Trophoblast cell (in vitro differentiated cells and primary cell): Measurements from ENCODE around the gene S100A12.

Experiments
- DNase-seq, 2 donors: peaks; one replicate each; pipeline ENCODE4 v3.0.0-alpha.2; 2016
- H2AFZ ChIP-seq: 2 replicates; pipeline ENCODE4 v1.6.1; 2013; ENCODE audit warnings: low read length, moderate library complexity, mild to moderate bottlenecking; ENCODE audit not compliant: insufficient read depth, poor library complexity
- H2AK5ac ChIP-seq: 2 replicates; pipeline ENCODE4 v1.6.1; 2013; ENCODE audit warnings: mild to moderate bottlenecking, low read length
- H2BK120ac ChIP-seq: 2 replicates; pipeline ENCODE4 v1.6.1; 2013; ENCODE audit warnings: low read length, mild to moderate bottlenecking, moderate library complexity; ENCODE audit not compliant: insufficient read depth, poor library complexity
- H2BK12ac ChIP-seq: 2 replicates; pipeline ENCODE4 v1.6.1; 2013; ENCODE audit warnings: mild to moderate bottlenecking, low read length, moderate library complexity
- H2BK5ac ChIP-seq: 2 replicates; pipeline ENCODE4 v1.6.1; 2013; ENCODE audit warnings: low read length, low read depth, moderate library complexity, mild to moderate bottlenecking; ENCODE audit not compliant: poor library complexity
- H3K14ac ChIP-seq: 2 replicates; pipeline ENCODE4 v1.6.1; 2013; ENCODE audit warnings: mild to moderate bottlenecking, low read length
- H3K18ac ChIP-seq: 2 replicates; pipeline ENCODE4 v1.6.1; 2013; ENCODE audit warnings: mild to moderate bottlenecking, low read length
- H3K23ac ChIP-seq: 2 replicates; pipeline ENCODE4 v1.6.1; 2013; ENCODE audit warnings: low read length
- H3K27ac ChIP-seq: 2 replicates; pipeline ENCODE4 v1.5.1; 2013; ENCODE audit warnings: low read depth, mild to moderate bottlenecking, inconsistent platforms, low read length, moderate library complexity
- H3K27me3 ChIP-seq: 2 replicates; pipeline ENCODE4 v1.6.1; 2013; ENCODE audit warnings: inconsistent platforms, mild to moderate bottlenecking, low read length, moderate library complexity; ENCODE audit not compliant: insufficient read depth
- H3K36me3 ChIP-seq, 2 experiments: 1 replicate in 1 of 2; 2 replicates in 1 of 2; pipeline ENCODE4 v1.6.1; 2013; ENCODE audit warnings: low read length in 2 of 2, mild to moderate bottlenecking in 2 of 2, moderate library complexity in 1 of 2; ENCODE audit not compliant: insufficient read depth in 2 of 2, control insufficient read depth in 1 of 2
- H3K4ac ChIP-seq: 2 replicates; pipeline ENCODE4 v1.6.1; 2013; ENCODE audit warnings: low read depth, mild to moderate bottlenecking, low read length, moderate library complexity
- H3K4me1 ChIP-seq, 2 experiments: 1 replicate in 1 of 2; 2 replicates in 1 of 2; pipeline ENCODE4 v1.6.1; 2013; ENCODE audit warnings: low read length in 2 of 2, mild to moderate bottlenecking in 2 of 2, moderate library complexity in 1 of 2; ENCODE audit not compliant: insufficient read depth in 2 of 2, control insufficient read depth in 1 of 2
- H3K4me2 ChIP-seq: 2 replicates; pipeline ENCODE4 v1.6.1; 2013; ENCODE audit warnings: inconsistent platforms, mild to moderate bottlenecking, low read length, moderate library complexity
- H3K4me3 ChIP-seq: 2 replicates; pipeline ENCODE4 v1.5.1; 2013; ENCODE audit warnings: mild to moderate bottlenecking, low read depth, low read length, inconsistent platforms
- H3K79me1 ChIP-seq: one replicate; pipeline ENCODE4 v1.6.1; 2013; ENCODE audit warnings: low read length
- H3K79me2 ChIP-seq: 2 replicates; pipeline ENCODE4 v1.6.1; 2013; ENCODE audit warnings: low read length, mild to moderate bottlenecking; ENCODE audit not compliant: control insufficient read depth, insufficient read depth, poor library complexity
- H3K9ac ChIP-seq: 2 replicates; pipeline ENCODE4 v1.6.1; 2013; ENCODE audit warnings: mild to moderate bottlenecking, low read length
- H3K9me3 ChIP-seq: 2 replicates; pipeline ENCODE4 v1.6.1; 2013; ENCODE audit warnings: low read depth, mild to moderate bottlenecking, control low read depth, inconsistent platforms, low read length; ENCODE audit not compliant: insufficient read depth
- H4K12ac ChIP-seq: 2 replicates; pipeline ENCODE4 v1.6.1; 2013; ENCODE audit warnings: low read depth, mild to moderate bottlenecking, low read length, moderate library complexity
- H4K8ac ChIP-seq: 2 replicates; pipeline ENCODE4 v1.6.1; 2013; ENCODE audit warnings: low read depth, mild to moderate bottlenecking, low read length, moderate library complexity
- H4K91ac ChIP-seq: one replicate; pipeline ENCODE4 v1.6.1; 2013; ENCODE audit warnings: low read depth, mild to moderate bottlenecking, low read length, moderate library complexity
- WGBS: extraction: QIAGEN DNeasy Blood & Tissue Kit; methylation state at CpG from one replicate; pipeline ENCODE4 v1.1.7; 2013; ENCODE audit warnings: missing lambda C conversion rate; ENCODE audit not compliant: insufficient read length, insufficient coverage; ENCODE audit errors: extremely low coverage; 5-methylcytosine and 5-hydroxymethylcytosine counted together

The S100A12 gene

GRCh38 chr1:153389401-153389800 lies 14.0 kb upstream of the S100A12 start:
- Histone ChIP-seq H3K9ac (no peak overlapping the region), H2AFZ (no peak overlapping the region), H3K36me3 (no peaks in the 10 kb centered on the region), H3K4ac (no peak overlapping the region), H3K4me1 (no peaks in the 10 kb centered on the region), H2BK5ac (no peak overlapping the region), H3K4me2 (no peak overlapping the region), H4K12ac (no peak overlapping the region), H3K4me3 (no peak overlapping the region), H3K27me3 (no peaks in the 10 kb centered on the region), H3K14ac (no peak overlapping the region), H3K79me2 (no peaks in the 10 kb centered on the region), H2BK12ac (no peak overlapping the region), H3K23ac (no peak overlapping the region), H2BK120ac (no peak overlapping the region), H3K9me3 (peaks cover under 1% of the 10 kb centered on the region), H3K27ac (no peak overlapping the region), H4K8ac (no peak overlapping the region), H3K18ac (no peak overlapping the region), H2AK5ac (no peak overlapping the region), H3K79me1 (no peaks in the 10 kb centered on the region), H4K91ac (no peak overlapping the region)
- DNase-seq, result no peak
- WGBS, result no CpG with 5 or more reads among the region's 1 CpG

DNA sequence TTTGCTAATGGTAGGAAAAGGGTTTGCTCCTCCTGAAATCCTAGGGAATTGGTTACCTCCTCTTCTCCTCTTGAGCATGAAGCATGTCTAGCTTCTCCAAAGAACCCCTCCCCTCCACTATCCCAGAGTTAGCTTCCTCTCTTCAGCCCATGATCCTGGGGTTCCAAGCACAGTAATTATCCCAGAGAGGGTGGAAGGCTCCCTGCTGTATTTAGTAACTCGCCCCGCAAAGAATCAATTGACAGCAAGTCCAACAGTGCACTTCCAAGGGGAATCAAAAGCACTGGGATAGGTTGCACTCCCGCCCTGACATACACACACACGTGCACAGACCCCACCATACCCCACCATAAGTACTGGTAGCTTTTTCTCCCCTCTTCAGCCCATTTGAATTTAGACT lies 12.4 kb upstream of the S100A12 start:
- DNase-seq, result no peak
- H3K9me3 ChIP-seq, result peaks cover 3% of the 10 kb centered on the region
- no peak overlapping the region for H3K4me3 ChIP-seq
- H3K79me1 ChIP-seq, result no peaks in the 10 kb centered on the region
- no peaks in the 10 kb centered on the region for H3K4me1 ChIP-seq
- no peak overlapping the region for H3K18ac ChIP-seq
- no peaks in the 10 kb centered on the region for H3K27me3 ChIP-seq
- H3K14ac ChIP-seq, result no peak overlapping the region
- H3K4ac ChIP-seq, result no peak overlapping the region
- H3K23ac ChIP-seq, result no peak overlapping the region
- H4K91ac ChIP-seq, result no peak overlapping the region
- H3K9ac ChIP-seq, result no peak overlapping the region
- no peak overlapping the region for H2AK5ac ChIP-seq
- WGBS, result no CpG with 5 or more reads among the region's 4 CpGs
- H2AFZ ChIP-seq, result no peak overlapping the region
- H2BK120ac ChIP-seq, result no peak overlapping the region
- no peak overlapping the region for H4K12ac ChIP-seq
- no peak overlapping the region for H3K4me2 ChIP-seq
- H3K27ac ChIP-seq, result no peak overlapping the region
- no peaks in the 10 kb centered on the region for H3K36me3 ChIP-seq
- no peak overlapping the region for H2BK5ac ChIP-seq
- H3K79me2 ChIP-seq, result no peaks in the 10 kb centered on the region
- H4K8ac ChIP-seq, result no peak overlapping the region
- H2BK12ac ChIP-seq, result no peak overlapping the region

DNA sequence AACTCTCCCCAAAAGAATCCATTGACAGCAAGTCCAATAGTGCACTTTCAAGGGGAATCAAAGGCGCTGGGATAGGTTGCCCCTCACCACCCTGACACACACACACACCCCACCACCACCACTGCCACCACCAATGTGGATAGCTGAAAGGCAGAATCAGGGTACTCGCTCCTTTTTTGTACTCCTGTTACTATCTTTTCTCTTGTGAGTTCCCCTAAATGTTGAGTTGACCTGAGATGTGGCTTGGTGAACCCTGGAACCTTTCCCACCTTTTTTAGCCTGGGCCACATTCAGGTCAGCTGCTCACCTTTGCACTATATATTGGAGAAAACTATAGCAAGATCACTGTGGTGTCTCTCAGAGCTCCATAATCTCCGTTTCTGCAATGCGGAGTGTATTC lies 11.6 kb upstream of the S100A12 start:
- H4K91ac ChIP-seq, result no peak overlapping the region

DNA sequence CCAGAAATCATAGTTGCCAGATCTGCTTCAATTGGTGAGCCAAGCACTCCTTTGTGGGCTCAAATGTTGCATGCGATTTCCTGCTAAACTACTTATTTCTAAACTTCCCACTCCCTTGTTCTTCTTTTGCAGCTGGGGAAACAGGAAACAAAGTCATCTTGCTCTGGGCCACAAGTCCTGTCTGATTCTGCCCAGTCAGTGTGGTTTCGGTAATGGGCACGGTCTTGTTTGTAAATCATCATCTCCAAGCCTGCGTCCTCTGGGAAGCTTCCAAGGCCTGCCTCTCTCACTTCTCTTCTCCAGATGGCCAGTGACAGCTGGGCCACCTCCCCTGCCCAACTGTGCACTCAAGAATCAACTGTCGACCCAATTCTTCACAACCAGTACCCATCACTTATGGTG lies 11.1 kb upstream of the S100A12 start:
- Histone ChIP-seq H3K18ac (no peak overlapping the region), H3K4ac (no peak overlapping the region), H3K9ac (no peak overlapping the region), H2AK5ac (no peak overlapping the region), H3K4me1 (no peaks in the 10 kb centered on the region), H2BK5ac (no peak overlapping the region), H2BK120ac (no peak overlapping the region), H3K79me2 (no peaks in the 10 kb centered on the region), H3K27ac (no peak overlapping the region), H2BK12ac (no peak overlapping the region), H3K36me3 (no peaks in the 10 kb centered on the region), H3K4me2 (no peak overlapping the region), H4K91ac (no peak overlapping the region), H3K23ac (no peak overlapping the region), H3K4me3 (no peak overlapping the region), H3K79me1 (no peaks in the 10 kb centered on the region), H4K8ac (no peak overlapping the region), H3K9me3 (peaks cover 3% of the 10 kb centered on the region), H3K14ac (no peak overlapping the region), H2AFZ (no peak overlapping the region), H4K12ac (no peak overlapping the region), H3K27me3 (no peaks in the 10 kb centered on the region)
- no CpG with 5 or more reads among the region's 5 CpGs for WGBS
- DNase-seq, result peak in 1 of 2 donors; percentile 16

More for the DNA sequence above, 11.6 kb upstream of the S100A12 start:
- H3K9ac ChIP-seq, result no peak overlapping the region
- no peak overlapping the region for H3K18ac ChIP-seq
- H3K27me3 ChIP-seq, result no peaks in the 10 kb centered on the region
- H3K36me3 ChIP-seq, result no peaks in the 10 kb centered on the region
- no peak overlapping the region for H2AFZ ChIP-seq
- H2BK5ac ChIP-seq, result no peak overlapping the region
- no peak overlapping the region for H4K12ac ChIP-seq
- no peak overlapping the region for H3K4me2 ChIP-seq
- H2AK5ac ChIP-seq, result no peak overlapping the region
- no CpG with 5 or more reads among the region's 4 CpGs for WGBS
- H3K27ac ChIP-seq, result no peak overlapping the region
- H3K14ac ChIP-seq, result no peak overlapping the region
- no peaks in the 10 kb centered on the region for H3K79me1 ChIP-seq
- H3K9me3 ChIP-seq, result peaks cover 3% of the 10 kb centered on the region
- no peak for DNase-seq
- H3K4ac ChIP-seq, result no peak overlapping the region
- H3K4me1 ChIP-seq, result no peaks in the 10 kb centered on the region
- no peak overlapping the region for H2BK120ac ChIP-seq
- H3K23ac ChIP-seq, result no peak overlapping the region
- no peak overlapping the region for H4K8ac ChIP-seq
- no peak overlapping the region for H2BK12ac ChIP-seq
- no peak overlapping the region for H3K4me3 ChIP-seq
- H3K79me2 ChIP-seq, result no peaks in the 10 kb centered on the region
